GM18526 (cell line): ENCODE data around the gene CFAP100.

ENCODE experiments used
- POLR2A ChIP-seq: IDR thresholded peaks from 3 replicates; pipeline ENCODE4 v1.6.1; 2011; ENCODE audit not compliant: insufficient read length; ENCODE audit errors: extremely low read depth

Gene CFAP100

DNA sequence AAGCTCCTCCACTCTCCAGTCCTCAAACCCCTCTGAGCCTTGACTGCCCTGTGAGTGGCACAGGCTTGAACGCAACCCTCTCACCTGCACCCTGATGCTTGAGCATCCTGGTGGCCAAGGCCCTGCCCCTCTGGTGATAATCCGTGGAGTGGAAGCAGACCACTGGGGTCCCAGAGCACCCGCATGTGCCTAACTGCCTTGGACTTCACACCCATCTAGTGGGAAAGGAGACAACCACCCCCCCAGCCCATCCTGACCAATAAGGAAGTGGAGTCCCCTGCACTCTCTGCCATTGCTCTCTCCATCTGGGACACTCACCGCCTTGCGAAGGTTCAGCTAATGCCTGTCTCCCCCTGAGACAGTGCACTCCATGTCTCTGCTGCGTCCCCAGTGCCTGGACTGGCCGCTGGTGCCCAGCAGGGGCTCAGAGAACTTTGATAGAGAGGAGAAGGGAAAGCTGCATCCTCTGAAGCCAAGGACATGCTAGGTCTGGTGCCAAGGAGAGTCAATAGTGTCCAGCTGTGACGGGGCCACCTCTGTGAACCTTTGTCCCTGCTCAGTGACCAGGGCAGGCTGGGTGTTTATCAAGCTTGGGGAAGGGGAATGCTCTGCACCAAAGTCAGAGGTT is 40.9 kb upstream of the CFAP100 start:
- no peak for TF ChIP-seq POLR2A

DNA sequence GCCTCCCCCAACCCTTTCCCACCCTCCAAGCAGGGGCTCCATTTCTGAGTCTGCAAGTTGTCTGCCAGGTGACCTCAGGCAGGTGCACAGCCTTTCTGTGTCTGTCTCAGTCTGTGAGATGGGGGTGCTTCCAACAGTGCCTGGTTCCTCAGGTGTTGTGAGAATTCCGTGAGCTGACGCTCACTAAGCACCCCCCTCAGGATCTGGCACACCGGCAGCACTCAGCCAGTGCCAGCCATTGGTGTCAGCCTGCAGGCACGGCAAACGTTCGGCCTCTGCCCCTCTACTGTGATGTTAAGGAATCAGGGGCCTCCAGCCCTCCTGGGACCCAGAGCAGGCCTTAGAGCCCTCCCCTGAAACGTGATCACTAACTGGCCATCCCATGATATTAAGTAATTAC is 39.9 kb upstream of the CFAP100 start:
- no peak for TF ChIP-seq POLR2A

DNA sequence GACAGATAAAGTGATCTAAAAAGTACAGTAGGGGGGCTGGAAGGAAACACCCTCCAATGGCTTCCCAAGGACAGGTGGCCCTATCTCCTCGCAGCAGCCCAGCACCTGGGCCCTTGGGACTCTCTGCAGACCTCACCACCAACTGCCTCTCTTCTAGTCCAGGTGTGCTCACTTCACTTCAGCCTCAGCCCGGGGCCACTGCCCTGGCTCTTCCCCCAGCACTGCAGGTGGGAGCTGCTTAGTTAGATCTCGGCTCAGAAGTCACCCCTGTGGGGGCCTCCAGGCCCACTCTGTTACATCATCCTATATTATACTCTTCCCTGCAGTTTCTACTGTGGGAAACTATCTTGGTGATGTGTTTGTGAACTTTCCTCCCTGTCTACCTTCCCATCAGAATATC is 39.5 kb upstream of the CFAP100 start:
- no peak for TF ChIP-seq POLR2A

DNA sequence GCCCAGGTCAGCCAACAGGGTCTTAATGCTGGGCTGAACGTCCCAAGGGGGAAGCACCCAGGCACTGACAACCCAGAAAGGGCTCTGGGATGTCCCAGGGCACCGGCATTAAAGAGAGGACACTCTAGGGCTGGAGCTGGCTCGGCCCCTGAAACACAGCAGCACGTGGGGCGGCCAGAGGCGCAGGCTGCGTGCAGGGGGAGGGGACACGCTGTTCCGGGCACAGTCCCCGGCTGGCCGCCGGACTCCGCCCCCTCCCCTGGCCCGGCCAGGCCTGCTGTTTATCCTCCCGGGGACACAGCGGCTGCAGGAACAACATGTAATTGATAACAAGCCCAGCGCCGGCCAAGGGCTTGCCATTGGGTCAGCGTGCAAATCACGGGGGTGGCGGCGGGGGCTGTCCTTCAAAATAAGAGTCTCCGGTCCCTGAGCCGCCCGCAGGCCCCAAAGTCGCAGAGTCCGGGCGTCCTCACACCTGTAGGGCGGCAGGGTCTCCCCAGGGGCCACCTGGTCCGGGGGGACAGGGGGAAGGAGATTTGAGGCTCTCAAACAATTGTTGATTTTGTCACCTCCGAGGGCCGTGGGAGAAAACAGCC is 38.8 kb upstream of the CFAP100 start:
- no peak for TF ChIP-seq POLR2A

DNA sequence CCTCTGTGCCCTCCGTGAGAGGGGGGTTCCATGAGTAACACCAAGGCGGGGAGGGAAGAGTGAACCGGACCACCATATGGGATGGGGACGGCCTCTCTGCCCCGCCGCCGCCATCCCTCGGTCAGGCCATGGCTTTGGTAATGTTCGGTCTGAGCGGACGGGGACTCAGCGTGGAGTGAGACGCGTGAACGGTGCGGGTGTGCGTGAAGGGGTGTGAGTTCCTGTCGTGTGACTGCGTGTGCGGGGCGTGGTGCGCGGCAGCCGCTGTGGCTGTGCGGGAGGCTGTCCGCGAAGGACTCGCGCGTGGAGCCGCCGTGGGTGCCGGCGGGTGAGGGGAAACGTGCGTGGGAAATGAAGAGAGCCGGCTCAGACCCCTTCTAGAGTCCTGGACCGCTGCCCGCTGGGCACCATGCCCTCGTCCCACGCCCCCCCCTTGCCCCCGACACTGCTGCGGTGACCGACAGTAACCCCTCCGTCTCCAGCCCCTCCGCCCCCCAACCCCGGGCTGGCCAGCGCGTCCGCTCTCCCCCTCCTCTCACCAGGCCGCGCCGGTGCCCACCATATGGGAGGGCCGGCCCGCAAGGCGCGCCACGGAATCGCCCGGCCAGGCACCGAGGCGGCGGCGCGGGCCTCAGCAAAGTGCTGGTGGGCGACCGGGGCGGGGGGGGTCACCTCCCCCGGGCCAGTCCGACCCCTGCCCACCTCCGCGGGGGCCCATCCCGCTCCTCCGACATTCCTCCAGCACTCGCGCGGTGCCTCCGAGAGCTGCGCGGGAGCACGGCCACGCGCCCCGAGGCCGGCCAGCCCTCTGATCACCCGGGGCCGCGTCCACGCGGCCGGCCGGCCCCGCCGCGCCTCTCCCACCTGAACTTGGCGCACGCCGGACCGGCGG is 38.1 kb upstream of the CFAP100 start:
- no peak for TF ChIP-seq POLR2A

DNA sequence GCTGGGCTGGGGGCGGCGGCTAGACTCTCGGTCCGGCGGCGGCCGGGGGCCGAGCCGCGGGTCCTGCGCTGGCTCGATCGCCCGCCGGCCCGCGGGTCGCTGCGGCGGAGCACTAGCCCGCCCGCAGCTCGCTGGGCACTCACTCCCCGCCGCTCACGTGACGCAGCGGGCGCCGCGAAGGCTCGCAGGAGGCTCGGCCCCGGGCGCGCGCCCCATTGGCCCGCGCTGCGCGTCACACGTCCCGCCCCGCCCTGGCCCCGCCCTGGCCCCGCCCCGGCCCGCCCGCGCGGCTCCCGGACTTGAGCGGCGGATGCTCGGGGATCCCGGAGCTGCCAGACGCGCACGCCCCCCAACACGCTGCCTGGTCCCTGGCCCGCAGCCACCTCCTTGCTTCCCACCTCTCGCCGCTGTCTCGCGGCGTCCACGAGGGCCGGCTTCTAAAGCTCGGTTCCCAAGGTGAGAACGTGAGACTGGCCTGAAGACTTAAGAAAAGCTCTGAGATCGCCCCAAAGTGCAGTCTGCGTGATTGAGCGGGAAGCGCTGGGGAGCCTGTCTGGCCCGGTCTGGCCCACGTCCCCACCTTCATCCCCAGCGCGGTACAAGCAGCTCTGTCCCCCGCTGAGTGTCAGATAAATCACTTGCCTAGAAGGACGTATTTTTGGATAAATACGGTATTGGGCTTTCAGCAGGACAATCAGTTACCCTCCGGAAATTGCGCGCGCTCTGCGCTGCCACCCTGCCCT is 37.2 kb upstream of the CFAP100 start, which contains the start of gene KLF15:
Gene KLF15, minus strand, starts transcription at position 114 of the 743 bp plus-strand sequence. CDS start 4,486 bp downstream, outside the sequence.
- no peak for TF ChIP-seq POLR2A

DNA sequence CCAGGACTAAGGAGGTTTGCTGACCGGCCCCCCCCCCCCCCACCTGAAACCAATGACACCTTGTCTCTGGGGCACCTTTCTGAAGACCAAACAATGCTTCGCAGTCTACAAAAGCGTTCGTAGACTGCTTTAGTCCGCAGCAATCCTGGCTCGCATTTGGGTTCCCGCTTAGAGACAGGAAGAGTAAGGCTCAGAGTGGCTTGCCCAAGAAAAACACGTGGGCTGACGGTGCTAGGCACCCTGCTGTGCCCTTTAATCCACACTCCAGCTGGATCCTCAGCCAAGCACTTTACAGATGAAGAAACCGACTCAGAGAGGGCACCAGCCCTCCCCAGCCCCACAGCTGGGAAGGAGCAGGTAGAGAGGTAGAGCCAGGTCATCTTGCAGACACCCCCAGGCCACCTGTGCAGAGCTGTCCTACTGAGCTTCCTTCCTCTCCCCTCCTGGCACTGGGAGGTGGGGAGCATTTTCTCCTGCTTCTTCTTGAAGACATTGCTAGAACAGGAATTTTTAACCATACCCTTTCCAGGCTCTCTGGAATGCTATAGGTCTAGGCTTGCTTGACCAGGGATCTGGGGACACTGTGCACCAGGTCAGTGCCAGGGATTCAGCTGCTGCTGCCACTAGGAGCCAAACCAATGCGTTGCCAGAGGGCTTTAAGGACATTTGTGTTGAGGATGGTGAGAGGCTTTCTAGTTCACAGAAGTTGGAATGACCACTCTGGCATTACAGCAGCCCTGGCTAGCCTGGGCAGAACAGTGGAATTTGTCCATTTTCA is 36.5 kb upstream of the CFAP100 start:
- TF ChIP-seq POLR2A = no peak

DNA sequence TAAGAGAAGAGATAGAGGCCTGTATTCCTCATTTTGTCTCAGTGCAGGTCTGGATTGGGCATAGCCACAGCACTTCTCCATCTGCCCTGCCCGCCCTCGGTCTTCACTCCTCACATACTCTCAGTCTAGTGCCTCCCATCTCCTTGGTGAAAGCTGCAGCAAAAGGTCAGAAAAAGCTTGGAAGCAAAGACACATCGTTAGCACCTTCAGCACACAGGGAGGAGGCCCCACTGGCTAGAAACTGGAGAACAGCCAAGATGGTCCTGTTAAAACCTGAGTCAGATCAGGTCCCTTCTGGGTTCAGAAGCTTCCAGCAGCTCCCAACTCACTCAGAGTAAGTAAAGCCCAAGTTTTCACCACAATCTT is 35.9 kb upstream of the CFAP100 start:
- no peak for TF ChIP-seq POLR2A

DNA sequence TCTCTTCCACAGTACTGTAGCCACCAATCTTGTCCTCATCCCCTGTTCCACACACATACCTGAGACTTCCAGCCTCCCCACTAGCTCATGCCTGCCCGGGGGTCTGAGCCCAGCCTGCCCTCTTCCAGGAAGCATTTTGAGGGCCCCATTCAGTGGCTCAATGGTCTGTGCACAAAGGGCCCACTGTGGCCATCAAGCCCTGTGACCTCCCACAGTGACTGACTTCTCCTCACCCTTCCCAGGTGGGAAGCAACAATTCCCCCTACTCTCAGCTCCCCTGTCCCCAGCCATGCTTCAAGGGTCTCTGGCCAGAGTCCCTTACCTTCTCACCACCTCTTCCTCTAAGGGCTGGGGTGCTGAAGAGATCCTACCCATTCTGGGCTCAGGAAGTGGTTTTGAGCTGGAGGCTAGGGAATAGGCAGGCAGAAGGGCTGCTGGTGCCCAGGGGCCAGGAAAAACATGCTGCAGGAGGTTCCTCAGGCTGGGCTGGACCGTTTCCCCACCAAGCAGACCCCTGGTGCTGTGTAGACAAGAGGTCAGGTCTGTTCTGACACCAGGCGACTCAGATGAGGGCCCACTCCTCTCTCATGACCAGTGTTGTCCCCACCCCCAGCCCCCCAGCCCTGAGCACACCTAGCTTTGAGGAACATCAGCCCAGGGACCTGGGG is 34.5 kb upstream of the CFAP100 start:
- TF ChIP-seq POLR2A = no peak

DNA sequence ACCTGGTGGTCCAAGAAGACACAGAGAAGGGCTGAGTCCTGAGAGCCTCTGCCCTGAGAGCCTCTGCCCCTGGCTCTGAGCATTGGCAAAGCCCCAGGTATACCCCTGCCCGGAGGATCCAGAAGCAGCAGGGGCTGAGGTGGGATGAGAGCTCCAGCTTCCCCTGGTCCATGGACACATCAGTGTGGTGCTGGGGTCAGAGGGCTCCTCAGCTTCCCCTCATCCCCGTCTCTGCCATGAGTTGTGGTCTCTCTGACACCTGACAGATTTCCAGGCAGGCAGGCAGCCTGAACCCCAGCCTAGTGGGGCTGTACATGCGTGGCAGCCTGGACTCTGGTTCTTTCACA is 34.0 kb upstream of the CFAP100 start:
- no peak for TF ChIP-seq POLR2A

DNA sequence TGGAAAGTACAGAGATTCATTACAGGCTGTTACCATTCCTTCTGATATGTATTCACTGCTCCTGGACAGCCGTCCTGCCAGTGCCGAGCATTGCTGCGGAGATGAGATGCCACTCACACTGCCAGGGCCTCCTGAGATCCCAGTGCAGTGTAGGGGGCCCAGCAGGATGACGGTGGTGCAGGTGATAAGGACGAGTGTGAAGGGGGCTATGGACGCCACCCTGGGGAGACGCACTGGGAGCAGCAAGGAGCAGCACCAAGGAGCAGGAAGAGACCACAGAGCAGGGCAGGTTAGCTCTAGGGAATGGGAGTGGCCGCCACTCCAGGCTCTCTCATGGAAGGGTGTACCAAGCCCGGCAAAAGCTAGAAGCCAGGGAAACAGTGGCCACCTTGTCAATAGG is 33.5 kb upstream of the CFAP100 start:
- TF ChIP-seq POLR2A = no peak

DNA sequence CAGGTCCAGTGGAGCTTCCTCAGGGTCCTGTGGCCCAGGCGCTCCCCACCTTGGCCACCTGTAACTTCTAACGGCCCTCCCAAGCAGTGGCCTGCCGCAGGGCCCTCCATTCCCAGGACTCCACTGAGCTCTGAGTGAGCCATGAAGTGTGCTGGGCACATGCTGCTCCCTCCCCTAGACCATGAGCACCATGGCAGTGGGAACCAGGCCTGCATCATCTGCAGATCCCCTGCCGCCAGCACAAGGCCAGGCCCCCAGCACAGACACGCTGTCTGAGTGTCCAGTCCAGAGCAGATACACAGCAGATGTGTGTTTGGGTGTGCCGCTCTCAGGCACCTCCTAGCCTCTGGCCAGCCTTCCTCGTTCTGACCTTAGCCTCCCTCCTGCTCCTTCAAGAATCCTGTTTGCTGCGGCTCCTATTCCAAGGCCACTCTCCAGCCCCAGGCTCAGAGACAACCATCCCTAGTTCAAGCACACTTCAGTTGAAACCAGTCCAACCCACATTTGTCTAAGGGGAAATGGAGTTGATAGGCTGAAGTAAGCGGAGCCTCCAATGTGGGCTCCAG is 30.5 kb upstream of the CFAP100 start:
- TF ChIP-seq POLR2A = no peak

DNA sequence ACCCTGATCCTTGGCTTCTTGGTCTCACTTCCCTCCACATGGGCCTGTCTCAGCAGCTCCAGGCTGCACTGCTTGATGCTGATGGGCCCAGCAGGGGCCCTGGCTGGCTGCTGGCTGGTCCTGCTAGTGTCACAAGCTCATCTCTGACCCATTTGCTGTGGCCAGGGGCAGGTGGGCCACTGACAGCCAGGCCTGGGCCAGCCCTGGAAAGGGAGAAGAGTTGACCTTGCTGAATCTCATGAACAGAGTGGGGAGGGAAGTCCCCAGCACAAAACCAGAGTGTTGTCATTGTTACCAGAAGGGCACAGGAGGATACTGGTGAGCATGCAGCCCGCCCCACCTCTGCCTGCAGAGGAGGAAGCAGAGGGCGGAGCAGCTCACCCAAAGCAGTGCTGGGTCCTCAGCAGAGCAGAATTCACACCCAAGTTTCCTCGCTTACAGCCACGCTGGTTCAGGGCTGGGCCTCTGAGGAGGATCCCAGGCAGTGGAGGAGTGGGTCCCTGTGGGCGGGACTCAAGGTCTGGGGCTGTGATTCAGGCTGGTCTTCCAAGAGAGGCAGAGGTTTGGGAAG is 29.9 kb upstream of the CFAP100 start:
- no peak for TF ChIP-seq POLR2A

DNA sequence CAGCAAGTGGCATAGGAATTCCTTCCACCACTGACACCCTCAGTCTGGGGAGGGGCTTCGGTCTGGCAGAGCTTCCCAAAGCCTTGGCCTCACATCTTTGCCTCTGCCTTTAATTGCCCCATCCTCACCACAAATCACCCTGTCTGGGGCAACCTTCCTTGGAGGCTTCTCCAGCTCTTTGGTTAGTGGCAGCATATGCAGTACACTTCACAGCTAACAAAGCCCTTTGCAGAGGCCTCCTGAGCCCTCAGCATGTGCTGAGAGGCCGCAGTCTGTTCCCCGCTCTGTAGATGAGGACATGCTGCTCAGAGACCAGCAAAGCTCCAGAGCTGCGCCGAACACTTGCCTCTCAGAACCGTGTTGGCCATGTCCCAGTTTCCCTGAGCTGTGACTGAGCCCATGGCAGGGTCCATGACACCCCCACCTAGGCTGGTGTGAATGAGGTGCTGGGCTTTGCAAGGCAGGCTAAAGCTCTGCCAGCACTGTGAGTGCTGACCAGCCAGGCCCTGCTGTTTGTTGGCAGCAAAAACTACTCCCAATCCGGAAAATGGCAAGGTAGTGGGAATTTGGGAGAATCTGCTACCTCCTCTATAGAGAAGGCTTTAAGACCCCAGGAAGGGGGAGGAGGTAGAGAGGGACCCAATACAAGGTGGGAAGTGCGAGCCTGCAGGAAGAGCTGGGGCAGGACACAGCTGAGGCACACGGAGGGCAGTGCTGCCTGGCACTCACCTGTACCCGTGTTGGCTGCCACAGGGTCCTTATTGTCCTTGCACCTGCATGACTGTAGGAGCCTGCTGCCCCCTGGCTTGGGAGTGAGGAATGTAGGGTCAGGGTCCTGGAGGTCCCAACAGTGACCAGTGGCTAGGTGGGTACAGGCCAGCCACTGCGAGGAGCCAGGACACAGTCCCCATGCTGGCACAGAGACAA is 29.1 kb upstream of the CFAP100 start:
- TF ChIP-seq POLR2A = no peak
